ENCODE results near the gene VPS13C.

- no peak for TF ChIP-seq POLR2A (IDR thresholded peaks at IDR 0.05)
- TF ChIP-seq CTCF (IDR thresholded peaks at IDR 0.05) = no peak
- TF ChIP-seq EP300 (IDR thresholded peaks at IDR 0.05) = no peak
These were observed 77.2 kb downstream of the VPS13C start for GRCh38 chr15:61983081-61983480.

Data from stomach (tissue), 4 donors.